ENCODE measurements around the gene SAMD4B.
"Not testable (repeated sequence)": the region's sequence is repeated elsewhere in the genome, so short reads cannot be mapped to it uniquely, and the experiment has no call there.

SAMD4B gene

DNA sequence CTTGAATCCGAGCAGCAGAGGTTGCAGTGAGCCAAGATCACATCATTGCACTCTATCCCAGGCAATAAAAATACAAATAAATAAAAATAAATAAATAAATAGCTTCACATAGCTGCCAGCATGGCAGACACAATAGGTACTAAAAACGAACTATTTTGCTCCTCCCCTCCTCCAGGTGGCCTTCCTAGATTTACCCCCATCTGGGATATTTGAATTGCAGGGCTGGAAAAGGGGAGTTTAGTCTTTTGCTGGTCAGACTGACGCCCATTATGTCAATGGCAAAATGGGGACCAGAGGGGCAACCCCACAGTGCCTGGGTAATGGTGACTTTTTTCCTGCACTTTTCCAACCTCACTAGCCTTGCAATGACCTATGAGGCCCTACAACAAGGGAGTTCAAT lies 5.7 kb upstream of the SAMD4B start:
- DNase-seq (ENCODE audit: low read depth, low spot score) = no peak

DNA sequence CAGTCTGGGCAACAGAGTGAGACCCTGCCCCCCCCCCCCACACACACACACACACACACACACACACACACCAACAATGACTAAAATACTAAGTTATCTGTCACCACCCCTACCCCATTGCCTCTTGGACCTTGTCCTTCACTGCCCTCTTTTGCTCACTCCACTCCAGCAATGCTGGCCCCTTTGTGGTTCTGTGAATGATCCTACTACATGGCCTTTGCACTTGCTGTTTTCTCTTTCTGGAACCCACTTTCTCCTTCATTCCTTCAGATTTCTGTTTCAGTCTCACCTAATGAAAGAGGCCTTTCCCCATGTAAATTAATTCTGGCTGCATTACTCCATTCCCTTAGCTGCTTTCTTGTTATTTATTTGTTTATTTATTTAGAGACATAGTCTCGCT lies 2.5 kb upstream of the SAMD4B start:
- DNase-seq (ENCODE audit: low read depth, low spot score) = no peak

DNA sequence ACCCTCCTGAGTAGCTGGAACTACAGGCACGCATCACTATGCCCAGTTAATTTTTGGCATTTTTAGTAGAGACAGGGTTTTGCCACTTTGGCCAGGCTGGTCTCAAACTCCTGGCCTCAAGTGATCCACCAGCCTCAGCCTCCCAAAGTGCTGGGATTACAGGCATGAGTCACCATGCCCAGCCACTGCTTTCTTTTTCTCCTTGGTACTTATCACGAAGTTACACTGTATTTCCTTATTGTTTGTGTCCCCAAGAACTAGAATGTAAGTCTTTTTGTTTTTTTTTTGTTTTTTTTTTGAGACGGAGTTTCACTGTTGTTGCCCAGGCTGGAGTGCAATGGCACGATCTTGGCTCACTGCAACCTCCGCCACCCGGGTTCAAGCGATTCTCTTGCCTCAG lies 2.1 kb upstream of the SAMD4B start:
- DNase-seq (ENCODE audit: low read depth, low spot score) = not testable (repeated sequence)

DNA sequence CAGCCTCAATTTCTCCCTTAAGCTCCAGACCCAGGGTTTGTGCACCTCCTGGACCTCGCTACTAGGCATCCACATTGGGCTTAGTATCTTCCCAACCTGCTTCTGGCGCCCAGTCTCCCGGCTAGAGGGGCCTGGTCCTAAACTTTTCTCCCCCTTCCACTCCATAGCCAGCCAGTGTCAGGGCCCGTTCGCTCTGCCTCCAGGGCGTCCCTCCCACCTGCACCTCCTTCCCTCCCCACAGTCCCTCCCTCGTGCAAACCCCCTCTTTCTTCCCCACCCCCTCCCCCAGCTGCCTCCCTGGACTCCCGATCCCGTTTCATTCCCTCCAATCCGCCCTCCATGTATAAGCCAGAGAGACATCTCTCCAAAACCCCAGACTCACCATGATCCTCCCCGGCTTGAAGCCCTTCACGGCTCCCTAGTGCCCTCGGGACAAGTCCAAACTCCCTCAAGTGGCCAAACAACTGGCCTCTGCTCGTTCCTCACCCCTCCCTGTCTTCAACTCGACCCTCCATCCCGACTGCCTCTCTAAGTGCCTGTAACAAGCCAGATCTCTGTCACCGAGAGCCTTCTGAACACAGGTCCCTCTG lies 997 bp upstream of the SAMD4B start:
- peak; percentile 11 for DNase-seq (ENCODE audit: low read depth, low spot score)

DNA sequence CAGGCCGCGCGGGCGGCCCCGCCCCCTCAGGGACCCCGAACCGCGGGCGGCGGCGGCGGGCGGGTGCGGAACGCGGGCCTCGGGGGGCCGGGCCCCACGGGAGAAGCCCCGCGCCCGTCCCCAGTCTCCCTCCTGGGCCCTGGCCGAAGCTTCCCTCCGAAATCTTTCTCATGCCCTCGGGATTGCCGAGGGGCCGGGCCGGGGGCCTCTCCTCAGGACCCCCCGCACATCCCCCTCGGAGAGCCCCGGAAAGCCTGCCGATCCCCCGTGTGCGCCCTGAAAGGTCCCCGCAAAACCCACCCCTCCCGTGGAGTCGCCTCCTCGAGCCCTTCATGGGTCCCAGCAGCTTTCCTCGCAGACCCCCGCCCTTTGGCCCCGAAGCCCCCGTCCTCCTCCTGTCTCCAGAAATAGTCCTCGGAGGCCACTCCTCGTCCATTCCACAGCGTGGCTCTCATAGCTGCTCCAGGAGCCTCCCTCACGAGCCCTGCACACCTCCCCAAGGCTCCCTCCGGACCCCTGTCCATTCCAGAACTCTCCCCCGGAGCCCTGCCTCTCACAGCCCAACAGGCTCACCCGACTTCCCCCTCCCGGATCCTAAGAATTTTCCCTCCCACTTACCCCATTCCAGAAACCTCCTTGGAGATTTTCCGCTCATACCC lies 555 bp downstream of the SAMD4B start:
- no peak for DNase-seq (ENCODE audit: low read depth, low spot score)

DNA sequence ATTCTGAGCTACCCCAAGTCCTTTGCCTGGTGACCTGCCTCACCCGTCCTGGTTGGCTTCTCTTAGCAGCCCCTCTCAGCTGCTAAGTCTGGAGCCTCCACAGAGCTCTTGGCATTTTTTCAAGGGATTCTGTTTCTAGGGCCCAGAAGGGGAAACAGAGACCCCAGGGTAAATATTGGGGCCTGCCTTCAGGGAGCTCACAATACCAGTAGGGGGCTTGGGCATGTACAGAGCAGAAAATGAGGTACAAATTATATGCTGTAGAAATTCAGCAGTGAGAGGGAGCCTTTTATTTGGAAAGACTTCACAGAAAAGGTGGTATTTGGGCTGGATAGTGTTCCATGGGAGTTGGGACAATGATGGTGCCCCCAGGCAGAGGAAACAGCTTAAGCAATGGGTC lies 3.7 kb downstream of the SAMD4B start:
- DNase-seq (ENCODE audit: low read depth, low spot score) = no peak

DNA sequence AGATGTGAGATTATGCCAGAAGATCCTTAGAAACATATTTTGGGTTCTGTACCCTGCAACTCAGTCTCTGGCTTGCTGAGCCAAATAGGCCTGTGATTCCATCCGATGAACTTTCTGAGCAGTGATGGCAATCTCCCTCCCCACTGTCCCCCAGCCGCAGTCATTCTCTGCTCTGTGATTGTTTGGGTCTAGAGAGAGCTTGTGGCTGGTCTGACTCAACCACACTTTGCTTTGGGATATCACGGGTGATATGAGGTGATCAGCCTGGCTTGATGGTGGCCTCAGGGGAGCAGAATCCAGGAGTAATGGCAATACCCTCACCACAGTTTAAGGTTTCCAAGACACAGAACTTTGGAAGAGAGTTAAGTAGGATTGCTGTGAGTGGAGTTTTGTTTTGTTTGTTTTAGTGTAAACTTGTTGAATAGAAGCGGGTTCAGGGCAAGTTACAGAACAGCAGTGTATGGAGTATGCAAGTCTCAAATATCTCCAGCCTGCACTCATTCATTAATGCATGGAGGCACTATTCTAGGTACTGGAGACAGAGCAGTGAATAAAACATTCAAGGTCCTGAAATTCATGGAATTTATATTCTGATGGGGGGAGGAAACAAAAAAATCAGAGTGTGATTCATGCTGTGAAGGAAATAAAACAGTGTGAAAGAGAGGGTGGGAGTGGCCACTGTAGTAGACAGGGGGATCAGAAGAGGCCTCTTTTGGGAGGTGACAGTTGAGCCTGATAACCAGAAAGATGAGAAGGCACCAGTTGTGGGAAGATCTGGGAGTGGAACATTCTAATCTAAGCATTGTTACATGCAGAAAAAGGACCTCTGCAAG lies 5.3 kb downstream of the SAMD4B start:
- no peak for DNase-seq (ENCODE audit: low read depth, low spot score)

DNA sequence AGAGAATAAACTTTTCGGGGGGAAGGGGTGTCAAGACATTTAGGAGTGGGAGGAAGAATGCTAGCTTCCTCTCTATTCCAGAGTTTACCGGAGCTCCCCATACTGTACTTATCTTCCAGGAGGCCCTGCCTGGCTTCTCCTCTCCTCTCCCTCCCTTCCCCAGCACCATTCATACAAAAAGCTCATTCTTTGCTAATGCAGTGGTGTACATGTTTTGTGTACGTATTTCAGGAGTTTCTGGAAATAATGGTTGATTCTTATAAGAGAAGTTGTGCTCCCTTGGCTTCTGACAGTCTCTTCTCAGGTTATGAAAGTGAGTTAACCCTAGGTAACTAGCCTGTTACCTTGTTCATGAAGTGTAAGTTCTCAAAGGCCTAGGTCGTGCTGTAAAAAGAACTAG lies 7.1 kb downstream of the SAMD4B start:
- DNase-seq (ENCODE audit: low read depth, low spot score) = no peak

DNA sequence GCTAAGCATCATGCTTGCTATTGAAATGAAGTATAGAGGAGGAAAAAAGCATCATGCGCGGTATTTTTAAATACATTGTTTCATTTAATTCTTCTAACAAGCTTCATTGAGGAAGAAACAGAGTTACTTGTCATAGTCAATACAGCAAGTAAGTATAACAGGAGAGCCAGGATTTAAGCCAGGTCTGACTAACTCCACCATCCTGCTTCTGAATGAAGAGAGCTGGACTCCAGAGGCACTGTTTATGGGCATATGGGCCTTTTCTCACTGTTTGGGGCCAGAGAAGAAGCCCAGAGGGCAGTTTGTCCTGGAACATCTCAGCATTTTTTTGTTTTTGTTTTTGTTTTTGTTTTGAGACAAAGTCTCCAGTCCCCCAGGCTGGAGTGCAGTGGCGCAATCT lies 7.9 kb downstream of the SAMD4B start:
- no peak for DNase-seq (ENCODE audit: low read depth, low spot score)

DNA sequence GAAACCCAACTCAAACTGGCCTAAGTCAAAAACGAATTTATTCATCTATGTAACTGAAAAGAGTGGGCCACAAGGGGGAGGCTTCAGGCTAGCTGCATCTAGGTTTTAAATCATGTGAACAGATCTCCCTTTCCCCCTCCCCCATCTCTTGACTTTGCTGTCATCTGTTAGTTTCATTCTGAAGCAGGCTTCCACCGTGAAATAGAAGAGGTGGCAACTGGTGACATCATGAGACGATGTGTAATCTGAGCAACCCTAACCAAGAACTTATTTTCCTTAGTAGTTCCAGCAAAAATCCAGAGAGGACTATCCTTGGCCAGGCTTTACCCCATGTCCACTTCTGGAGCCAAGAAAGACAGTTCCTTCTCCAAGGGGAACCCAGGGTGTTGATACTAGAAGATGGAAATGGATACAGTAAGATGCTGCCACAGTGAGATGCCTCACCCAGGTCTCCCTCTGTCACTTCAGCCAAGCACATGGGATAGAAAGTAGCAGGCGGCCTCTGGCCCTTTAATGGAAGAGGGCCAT lies 9.4 kb downstream of the SAMD4B start:
- DNase-seq (ENCODE audit: low read depth, low spot score) = peak; percentile 4

DNA sequence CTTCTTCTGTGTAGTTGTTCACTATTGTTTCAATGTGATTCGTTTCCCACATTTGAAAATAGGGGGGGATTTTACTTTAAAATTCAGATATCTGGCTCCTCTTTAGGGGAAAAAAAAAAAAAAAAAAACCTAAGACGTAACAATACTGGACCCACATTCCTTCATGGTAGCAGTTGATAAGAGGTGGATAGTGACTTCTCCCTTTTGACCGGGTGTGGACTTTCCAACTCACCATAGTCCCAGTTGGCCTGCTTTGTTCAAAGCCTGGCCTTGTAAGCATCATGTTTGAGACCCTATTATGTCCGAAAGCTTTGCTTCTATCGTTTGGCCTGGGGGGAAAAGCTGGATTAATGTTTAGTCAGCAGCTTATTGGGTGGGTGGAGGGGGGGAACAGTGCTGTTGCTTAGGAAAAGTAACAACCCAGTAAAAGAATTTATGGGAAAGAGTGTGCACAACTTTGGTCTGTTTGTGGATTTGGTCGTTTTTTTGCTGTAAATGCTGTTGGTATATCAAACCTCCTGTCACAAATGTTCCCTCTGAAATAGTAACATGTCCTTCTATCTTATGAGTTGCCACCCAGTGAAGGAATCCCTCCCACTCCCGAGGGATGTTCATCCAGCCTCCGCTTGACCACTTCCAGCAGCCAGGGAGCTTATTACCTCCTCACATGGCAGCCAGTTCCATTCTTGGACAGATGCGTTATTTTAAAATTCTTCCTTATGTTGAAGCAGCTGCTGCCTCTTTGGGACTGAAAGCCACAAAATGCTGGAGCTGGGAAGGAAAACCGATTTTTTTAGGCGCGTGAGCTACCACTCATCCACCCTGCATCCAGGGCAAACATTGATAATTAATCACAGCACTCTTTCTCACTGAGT lies 10.4 kb downstream of the SAMD4B start:
- DNase-seq (ENCODE audit: low read depth, low spot score) = no peak

DNA sequence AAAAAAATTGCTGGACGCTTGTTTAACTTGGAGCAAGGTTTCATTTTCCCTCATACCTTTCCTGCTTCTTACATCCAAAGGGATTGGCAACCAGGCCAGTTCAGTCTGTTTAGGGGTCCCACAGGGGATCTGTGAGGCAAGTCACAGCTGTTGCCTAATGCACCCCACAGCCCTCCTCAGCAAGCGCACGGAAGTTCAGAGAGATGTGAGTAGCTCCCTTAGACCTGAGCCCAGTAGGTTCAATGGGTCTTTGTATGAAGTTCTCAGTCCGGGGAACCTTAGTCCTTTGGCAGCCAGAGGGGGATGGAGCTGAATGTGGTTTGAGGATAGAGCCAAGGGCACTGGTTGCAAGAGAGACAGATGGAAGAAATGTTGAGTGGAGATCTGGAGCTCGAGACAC lies 13.0 kb downstream of the SAMD4B start:
- no peak for DNase-seq (ENCODE audit: low read depth, low spot score)

DNA sequence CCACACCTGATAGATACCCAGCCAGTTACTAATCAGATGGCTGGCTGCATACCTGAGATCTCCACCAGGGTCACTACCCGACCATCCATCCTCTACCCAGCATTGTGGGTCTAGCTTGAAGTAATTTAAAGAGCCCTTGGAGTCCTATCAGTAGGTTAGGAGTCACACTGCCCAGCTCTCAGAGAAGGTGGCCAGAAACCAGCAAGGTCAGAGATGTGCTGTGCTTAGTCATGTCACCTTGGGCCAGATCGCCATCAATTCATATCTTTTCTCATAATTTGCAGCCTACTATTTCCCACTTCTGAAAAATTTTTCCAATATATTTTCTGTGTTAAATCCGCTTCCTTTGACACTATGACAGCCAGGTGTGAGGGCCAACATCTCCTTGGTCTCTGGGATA lies 13.9 kb downstream of the SAMD4B start:
- DNase-seq (ENCODE audit: low read depth, low spot score) = no peak

DNA sequence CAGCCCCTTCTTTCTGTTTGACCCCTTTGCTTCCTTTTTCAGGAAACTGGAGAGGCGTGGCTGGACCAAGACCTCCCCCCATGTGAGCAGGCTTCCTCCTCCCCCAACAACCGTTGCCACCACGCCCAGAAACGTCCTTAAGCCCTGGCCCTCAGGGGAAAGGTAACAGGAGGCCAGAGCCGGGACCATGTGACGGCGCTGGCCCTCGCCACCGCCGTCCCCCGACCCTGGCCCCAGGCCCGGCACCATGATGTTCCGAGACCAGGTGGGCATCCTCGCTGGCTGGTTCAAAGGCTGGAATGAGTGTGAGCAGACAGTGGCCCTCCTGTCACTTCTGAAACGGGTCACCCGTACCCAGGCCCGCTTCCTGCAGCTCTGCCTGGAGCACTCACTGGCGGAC lies 14.4 kb downstream of the SAMD4B start:
- no peak for DNase-seq (ENCODE audit: low read depth, low spot score)

DNA sequence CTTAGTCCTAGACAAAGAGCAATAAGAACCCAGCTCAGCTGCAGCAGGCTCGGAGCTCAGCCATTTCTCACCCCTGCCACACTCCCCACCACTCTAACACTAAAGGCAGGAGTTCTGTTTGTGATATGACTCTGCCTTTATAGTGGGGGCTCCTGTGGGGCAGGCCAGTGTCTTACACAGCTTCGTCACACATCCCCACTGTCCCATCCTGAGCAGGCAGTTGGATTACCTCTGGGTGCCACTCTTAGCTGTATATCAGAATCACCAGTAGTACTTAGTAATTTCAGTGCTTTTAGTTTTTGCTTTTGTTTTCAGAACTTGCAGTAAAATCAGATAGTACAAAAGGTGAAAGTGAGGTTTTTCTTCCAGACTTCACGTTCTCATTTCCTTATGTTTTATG lies 16.8 kb downstream of the SAMD4B start:
- DNase-seq (ENCODE audit: low read depth, low spot score) = no peak

DNA sequence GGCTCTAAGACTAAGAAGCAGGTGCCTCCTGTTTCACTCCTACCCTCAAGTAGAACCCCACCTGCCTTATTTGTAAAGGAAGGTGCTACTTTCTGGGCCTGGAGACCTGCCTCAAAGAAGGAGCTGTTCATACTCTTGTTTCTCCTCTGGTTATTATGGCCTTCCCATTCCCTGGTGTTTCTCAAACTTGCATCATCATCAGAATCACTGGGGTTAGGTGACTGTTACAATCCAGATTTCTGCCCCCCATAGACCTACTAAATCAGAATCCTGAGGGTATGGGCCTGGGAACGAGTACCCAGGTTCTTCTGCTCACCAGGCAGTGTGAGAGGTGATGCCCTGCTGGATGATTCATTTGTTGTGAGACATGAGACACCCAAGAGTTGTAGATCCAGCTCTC lies 18.4 kb downstream of the SAMD4B start:
- no peak for DNase-seq (ENCODE audit: low read depth, low spot score)

DNA sequence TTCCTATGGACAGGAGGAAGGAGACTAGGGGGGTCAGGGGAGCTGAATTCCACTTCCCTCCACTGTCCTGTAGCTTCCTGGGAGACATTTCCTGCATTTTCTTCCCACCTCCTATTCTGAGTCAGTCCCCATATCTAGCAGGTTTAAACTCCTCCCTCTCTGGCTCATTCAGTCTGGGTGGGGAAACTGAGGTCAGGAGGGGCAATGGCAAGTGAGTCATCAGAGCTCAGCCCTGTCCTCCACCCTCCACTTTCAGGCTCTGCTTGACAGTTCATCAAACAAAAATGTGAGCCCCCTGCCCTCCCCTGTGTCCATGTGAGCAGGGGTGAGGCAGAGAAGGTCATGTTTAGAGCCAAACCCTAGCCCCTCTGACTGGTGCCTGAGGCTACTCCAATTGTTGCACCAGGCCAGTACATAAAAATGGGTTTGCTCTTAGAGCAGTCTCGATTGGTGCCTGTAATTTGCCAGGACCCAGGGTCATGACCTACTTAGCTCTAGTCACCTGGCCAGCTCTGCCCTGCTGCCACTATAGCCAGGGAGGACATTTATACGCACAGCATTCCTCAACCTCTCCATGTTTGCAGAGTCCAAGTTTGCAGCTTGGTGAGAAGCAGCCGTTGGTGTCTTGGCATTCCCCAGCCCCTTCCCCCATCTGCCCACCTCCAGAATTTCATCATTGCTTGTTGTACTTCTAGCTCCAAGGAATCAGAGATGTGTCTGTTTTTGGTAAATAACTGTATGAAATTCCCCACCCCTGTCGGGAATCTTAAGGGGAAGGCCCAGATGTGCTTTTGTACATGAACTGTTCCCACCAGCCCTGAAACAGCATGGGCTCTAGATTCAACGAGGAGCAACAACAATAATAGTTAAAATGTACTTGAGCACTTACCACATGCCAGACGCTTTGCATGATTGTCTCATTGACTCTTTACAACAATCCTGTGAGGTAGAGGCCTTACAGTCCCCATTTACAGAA lies 20.7 kb downstream of the SAMD4B start:
- no peak for DNase-seq (ENCODE audit: low read depth, low spot score)

DNA sequence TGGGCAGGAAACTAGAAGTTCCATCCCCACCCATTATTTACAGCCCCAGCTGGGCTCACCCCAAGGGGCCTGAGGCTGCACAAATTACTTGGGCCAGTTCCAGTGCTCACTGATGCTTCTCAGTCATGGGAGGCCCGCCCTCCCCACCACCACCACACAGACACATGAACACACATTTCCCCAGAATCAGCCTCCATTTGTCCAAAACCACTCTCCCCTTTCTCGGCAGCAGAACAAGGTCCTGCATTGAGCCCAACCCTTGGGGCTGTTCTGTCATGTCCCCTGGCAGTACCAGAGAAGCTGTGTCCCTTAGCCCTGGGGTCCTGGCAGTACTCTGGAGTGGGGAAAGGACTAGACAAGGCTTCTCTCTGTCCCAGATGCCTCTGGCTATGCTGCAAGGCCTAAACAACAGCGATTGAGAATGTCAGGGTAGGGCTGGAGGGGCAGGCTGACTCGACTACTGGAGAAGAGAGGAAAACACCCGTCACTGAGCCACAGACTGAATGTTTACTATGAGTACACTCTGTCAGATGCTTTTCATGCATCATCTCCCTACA lies 21.8 kb downstream of the SAMD4B start:
- DNase-seq (ENCODE audit: low read depth, low spot score) = no peak

DNA sequence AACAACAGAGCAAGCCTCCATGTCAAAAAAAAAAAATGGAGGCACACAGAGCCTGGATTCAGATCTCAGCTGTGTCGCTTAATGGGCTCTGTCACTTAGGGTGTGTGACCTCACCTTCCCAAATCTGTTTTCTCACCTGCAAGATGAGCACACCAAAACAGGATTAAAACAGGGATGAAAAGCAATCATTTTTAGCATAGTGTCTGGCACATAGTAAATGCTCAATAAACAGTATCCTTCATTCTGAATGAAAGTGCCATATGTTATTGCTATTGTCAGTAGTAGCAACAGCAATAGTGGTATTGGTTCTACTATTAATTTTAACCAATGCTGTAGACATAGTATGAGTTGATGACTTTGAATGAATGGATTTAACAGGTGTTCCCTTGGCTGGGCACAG lies 23.3 kb downstream of the SAMD4B start:
- DNase-seq (ENCODE audit: low read depth, low spot score) = no peak

DNA sequence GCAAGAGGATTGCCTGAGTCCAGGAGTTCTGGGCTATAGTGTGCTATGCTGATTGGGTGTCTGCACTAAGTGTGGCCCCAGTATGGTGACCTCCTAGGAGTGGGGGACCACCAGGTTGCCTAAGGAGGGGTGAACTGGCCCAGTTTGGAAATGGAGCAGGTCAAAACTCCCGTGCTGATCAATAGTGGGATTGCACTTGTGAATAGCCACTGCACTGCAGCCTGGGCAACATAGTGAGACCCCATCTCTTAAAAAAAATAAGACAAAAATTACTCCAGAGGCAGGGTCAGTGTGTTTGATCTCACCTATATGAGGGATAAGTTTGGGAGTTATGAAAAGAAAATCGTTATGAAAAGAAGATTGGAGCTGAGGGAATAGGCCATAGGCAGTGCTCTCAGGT lies 27.0 kb downstream of the SAMD4B start:
- DNase-seq (ENCODE audit: low read depth, low spot score) = no peak

Data from activated CD4-positive, CD25-positive, alpha-beta regulatory T cell treated with anti-CD3 and anti-CD28 coated beads, Interleukin-2, amount 50 U/mL, for 16 hours (primary cell).